HG03135 (cell line): ENCODE measurements around the gene PKNOX2.

Experiments
- ATAC-seq: cut with Tn5 transposase; IDR thresholded peaks from one replicate; pipeline ENCODE4 v1.9.1; 2021; ENCODE audit warnings: mild to moderate bottlenecking, moderate library complexity; ENCODE audit not compliant: unreplicated experiment

PKNOX2 gene

DNA sequence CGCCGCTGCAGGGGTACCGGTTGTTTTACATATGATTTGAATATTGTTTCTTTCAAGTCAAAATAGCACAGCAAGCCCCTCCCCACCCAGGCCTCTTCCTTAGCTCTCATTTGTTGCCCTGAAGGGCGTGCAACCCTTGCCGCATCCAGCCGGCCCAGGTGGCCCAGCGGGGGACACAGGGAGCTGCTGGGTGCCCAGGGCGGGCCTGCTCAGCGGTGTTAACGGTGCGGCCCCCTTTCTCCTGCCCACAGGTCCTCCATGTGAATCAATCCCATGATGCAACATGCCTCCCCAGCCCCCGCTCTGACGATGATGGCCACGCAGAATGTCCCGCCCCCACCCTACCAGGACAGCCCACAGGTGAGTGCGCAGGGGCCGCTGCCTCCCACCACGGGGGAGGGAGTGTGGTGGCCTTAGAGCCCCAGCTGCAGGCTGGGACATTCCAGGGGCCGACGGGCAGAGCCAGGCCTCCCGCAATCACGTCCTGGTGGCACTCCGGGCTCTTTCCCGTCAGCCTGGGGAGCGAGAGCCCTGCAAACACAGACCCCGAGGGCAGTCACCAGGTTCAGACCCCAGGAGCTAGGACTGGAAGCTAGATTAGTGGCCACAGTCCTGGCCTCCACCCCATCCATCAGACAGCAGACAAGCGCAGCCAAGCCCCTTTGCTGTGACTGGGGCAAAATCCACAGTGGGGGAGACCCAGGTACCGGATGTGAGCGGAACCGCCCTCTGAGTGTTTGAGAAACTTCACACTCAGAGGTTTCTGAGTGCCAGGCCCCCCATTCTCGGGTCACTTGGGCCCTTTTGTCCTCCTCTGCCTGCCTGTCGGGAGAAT is 186.7 kb downstream of the PKNOX2 start:
- ATAC-seq: no peak

DNA sequence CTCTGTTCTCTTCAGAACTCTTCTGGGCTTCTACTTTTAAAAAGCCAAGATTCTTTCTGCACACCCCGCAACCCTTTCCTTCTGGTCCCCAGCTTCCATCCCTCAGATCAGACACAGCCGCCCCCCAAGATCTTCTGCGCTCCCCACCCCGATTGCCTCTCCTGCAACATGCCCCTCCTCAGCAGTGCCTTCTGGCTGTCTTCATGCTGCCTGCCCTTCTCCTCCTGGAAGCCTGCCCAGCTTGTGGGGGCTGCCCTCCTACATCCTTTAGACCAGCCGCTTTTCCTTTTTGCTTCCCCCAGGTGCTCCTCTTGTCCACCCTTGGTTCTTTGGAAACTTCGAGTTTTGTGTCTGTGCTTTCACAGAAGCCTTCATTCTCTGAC is 187.3 kb downstream of the PKNOX2 start:
- no peak for ATAC-seq

DNA sequence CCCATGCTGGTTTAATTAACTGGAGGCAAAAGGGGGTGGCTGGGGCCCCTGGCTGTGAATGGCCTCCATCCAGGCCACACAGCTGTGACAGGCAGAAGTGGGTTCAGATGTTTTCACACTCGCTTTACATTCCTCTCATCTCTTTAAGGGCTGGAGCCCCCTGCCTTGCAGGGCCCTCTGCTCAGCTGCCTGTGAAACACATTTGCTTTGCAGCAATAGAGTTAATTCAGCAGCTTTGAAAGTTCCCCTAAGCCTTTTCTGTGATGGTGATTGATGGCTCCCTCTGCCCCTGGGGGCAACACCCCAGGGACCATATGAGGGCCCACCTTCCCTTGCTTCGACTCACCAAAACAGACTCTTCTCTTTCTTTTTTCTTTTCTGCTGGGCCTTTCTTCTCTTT is 192.2 kb downstream of the PKNOX2 start:
- no peak for ATAC-seq

DNA sequence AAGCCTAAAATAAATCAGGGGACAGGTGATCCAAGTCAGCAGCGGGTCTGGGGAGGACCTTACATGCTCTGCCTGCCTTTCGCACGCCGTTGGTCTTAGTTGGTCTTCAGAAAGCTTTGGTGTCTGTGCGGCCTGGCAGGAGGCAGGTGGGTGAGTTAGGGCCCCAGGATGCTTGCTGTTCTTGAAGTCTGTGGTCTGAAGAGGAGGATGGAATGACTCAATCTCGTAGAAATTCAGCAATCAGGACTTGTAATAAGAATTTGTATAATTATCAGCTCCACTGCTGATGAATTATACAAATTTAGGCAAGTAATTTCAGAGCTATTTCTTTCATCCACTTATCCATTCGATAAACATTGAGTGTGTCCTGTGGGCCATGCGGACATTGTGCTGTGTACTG is 193.0 kb downstream of the PKNOX2 start:
- ATAC-seq: no peak

DNA sequence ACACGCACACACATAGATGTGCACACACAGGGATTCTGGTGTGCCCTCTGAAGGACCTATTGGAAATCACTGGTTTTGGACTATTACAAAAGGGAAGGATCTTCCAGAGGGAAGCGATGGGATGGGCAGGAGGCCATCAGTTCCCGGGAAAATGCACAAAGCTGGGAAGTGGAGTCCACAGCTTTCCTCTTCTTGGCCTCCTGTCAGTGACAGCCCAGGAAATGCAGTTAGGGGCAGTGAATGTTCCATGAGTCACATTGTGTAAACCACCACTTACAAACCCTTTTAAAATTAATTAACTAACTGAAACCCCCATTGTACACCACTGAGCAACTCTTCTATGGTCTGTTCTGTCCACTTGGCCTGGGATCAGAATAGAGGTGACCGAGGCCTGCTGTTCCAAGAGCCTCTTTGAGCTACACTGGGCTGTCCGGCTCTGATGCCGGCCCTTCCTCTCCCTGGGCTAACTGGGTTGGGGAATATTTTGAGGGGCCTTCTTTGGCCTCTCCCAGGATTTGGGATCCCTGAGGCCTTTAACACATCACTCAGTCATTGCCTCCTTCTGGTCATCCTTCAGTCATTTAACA is 193.8 kb downstream of the PKNOX2 start:
- ATAC-seq: no peak

DNA sequence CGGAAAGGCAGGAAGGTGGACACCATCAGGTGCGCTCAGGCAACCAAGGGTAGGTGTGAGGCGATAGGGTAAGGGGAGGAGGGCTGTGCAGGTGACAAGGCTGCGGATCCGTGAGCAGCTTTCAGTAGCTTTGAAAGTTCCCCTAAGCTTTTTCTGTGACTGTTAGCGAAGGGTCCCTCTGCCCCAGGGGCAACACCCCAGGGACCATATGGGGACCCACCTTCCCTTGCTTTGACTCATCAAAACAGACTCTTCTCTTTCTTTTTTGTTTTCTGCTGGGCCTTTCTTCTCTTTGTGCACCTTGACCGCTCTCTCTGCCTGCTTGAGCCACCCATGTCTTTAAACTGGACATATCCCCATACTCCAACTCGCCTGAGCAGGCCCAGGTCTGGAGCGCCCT is 194.6 kb downstream of the PKNOX2 start:
- no peak for ATAC-seq

DNA sequence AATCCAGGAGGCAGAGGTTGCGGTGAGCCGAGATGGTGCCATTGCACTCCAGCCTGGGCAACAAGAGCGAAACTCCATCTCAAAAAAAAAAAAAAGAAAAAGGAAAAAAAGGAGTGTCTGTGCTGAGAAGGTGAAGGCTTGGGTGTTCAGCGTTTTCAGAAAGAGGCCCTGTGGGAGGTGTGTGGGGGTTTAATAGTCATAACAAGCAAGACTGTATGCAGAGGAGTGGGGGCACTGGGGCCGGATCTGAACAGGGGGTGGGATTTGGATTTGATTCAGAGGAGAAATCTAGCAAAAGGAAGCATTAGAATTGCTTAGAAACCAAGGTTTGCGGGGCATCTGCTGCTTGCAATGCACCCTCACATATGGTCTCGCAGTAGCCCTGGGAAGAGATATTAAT is 195.5 kb downstream of the PKNOX2 start:
- no peak for ATAC-seq

DNA sequence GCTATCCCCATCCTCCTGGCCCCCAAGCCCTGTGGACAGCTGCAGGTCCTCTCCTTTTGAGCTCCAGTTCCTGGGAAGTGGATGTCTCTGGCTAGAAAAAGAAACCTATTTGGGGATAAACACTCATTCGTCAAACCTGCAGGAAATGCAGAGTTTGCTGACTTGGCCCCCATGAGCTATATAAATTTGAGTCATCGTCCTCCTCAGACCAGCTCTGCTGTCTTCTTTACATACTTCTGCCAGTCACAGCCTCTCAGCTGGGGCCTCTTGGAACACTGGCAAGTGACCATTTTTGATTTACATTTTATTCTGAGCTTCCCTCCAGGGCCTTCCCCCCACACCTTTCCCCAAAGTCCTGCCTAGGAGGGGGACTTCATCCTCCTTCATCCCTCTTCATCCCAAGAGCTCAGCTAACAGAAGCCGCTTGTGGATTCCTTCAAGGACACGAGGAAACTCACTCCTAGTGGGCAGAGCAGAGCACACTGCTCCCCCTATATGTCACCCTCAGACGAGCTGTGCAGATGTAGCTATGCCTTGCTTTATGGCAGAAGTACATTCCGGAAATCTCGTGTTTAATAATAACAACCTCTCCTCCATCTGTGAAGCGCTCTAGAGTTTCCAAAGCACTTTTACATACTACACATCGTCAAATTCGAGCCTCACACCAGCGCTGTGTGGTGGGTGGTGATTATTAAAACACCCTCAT is 199.7 kb downstream of the PKNOX2 start:
- no peak for ATAC-seq

DNA sequence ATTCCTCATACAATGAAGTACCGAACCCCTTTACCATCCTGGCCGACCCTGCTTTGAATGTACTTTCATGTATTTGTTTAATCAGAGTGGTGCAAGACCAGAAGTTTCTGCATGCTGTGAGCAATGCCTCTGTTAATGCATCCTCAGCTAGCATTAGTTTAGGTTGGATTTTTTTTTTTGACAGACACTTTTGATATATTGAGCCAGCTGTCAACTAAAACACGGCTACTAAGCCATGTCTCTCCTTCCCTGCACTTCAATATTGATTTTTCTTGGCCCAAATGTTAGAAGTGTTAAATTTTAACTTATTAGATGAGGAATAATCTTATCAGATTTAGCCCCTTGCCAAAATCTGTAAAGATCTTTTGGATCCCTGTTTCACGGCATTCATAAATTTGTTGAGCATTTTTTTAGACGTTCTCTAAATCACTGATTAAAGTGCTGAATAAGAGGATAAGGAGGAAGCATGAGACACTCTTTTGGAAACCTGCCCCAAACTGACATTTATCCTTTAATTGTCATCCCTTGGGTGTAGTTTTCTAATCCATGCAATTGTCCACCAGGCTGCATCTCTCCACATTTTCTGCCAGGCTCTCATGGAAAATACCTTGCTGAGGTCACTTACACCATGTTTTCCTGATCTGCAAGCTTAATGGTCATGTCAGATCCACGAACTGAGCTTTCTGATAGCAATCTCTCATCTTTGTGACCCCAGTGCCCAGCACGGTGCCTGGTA is 200.8 kb downstream of the PKNOX2 start:
- no peak for ATAC-seq

DNA sequence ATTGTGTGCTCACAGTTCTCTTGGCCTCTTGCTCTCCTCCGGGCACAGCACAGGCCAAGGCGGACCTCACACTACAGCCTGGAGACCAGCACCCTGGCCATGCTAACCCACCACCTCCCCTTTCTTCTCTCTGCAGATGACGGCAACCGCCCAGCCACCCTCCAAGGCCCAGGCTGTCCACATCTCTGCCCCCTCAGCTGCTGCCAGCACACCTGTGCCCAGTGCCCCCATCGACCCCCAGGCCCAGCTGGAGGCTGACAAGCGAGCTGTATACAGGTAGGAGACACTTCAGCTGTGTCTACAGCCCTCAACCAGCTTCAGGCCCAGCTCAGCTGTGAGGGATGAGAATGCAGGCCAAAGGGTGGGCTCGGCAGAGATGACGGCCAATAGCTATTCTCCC is 203.2 kb downstream of the PKNOX2 start:
- ATAC-seq: no peak

DNA sequence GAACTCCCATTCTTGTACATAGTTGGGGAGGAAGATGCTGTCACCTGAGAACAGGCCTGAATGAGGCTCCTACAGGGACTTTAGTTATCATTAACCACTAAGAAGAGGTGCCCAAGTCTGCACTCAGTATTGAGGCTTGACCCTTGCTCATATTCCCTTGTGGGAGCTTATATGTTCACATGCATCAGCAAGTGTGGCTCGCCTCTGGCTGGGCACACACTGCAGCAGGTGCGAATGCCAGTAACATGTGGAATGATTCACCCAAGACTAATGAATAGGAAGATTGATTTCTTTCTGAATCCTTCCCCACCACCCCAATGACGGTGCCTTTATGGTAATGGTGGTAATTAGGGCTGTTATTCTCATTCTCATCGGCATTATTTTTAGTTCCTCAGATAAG is 204.2 kb downstream of the PKNOX2 start:
- ATAC-seq: no peak

DNA sequence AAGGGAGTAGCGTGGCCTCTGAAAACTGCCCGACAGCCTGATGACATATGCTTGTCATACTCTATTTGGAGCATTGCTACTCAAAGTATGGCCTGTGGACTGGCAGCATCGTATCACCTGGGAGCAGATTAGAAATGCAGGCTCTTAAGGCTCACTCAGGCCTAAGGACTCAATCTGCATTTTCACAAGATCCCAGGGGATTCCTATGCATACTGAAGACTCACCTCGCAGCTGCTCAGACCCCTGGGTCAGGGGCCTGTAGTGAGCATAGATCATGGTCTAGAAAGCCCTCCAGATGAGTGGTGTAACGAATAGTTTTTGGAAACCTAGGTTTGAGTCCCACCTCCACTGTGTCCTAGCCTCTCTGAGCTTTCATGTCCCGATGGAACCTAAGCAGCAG is 205.3 kb downstream of the PKNOX2 start:
- ATAC-seq: no peak

DNA sequence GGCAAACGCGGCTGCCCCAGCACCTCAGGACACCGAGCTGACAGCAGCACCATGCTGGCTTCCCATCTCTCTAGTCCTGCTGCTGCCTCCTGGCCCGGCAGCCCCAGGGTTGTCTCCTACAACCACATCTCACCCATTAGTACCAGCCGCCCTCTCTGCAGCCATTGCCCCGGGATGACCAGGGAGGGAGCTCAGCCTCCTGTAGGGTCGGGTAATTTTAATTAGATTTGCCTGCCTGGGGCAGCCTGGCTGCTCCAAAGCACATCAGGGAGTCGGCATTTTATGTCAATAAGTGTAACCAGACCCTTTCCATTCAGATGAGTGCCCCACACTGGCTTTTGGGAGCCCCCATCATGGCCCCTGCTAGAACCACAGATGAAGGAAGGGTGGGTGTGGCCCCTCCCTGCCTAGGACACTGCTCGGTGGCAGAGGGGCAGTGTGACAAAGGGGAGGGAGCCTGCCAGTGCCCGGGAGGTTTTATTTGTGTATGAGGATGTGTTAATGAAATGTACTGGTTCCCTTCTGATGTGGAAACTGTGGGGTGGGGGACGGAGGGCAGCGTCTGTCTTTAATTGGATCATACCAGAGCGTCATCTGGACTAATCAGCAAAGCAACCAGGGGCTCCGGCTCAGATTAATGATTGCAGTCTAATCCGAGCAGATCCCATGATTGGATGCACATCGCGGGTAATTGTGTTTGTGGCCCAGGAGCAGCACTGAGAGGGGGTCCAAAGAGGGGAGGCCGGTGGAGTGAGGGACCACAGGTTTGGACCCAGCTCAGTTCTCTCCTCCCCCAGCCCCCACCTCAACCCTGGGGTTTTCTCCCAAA is 206.2 kb downstream of the PKNOX2 start:
- no peak for ATAC-seq

DNA sequence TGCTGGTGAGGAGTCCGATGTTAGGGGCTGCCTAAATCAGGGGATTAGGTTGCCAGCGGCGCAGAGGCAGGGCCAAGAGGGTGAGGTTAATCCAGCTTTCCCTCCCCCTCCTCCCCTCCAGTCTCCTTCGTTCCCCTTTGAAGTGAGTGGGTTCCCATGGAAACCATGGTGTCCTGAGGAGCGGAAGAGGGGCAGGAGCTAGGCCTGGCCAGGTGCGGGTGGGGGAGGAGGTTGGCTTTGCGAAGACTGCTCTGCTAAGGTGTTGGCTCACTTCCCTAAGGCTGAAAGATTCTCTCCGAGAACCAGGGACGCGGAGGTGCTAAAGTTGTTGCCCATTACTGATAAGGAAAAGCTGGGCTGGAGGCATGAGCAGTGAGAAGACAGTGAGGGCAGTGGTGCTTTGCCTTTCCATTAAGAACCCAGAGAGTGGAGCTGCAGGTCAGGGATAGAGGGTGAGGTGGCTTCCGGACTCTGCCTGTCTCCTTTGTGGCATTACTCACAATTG is 206.9 kb downstream of the PKNOX2 start:
- no peak for ATAC-seq

DNA sequence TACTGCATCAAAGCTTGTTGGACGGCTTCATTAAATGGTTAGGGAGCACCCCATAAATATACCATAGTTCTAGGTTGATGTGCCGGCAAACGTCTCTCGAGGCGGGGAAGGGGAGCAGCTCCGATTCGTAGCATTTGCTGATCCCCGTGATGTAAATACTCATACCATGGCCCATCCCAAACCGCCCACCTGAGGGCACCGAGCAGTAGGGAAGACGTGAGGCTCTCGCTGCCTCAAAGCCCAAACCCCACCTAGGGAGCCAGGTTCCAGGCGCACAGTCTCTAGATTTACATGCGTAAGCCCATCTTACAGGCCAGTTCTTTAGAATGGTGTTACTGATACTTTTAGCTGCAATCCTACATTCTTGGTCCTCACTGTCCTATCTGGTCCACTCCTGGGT is 207.5 kb downstream of the PKNOX2 start:
- no peak for ATAC-seq

DNA sequence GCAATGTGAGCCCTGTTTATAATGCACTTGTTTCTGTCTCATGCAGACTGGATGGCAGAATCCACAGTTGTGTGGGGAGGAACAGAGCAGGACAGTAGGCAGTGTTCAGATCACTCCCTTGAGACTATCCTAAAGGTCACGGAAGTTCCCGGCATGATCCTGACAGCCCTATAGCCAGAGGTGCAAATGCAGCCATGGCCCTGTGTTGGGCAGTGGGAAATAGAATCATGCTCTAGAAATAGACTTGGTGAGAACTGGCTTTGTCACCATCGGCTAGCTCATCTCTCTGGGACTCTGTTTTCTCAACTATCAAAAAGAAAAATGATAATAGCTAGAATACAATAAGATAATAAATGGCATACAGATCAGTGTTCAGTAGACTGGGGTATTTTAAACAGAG is 208.4 kb downstream of the PKNOX2 start:
- ATAC-seq: no peak

DNA sequence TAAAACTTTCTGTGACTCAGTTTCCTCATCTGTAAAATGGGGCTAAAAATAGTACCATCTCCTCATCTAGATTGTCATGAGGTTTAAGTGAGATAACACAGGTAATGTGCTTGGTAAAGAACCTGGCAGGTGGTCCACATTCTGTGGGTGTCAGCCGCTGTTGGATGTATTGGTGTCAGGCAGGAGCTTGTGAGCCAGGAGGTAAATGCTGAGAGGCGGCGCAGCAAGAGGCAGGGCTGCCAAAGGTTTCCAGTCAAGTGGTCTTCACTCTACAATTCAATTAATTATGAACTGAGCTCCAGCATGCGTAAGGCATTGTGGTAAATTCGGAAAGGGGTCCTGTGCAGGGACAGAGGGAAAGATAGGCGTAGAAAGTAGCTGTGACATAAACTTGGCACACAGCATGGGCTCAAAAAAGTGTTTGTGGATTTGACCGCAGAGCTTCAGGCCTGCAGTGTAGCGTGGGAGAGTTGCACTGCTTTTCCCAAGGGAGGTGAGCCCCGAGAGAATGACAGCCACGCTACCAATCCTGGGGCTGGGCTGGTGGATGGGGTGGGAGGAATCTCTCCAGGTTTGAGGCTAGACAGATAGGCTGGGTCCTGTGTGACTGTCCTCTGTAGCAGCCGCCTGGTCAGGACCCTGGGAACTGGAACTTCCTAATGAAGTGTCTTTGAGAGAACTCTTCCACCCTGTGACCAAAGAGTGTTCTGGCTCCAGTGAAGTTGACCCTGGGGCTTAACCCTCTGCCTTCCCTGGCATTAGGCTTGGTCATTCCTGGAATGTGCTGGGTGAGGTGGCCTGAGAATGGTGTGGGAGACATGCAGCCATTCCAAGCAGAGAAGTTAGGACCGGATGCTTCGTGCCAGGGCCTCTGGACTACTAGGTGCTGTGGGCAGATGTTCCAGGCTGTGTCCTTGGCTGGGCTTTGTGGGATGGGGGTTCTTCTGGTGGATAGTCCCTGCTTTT is 209.2 kb downstream of the PKNOX2 start:
- no peak for ATAC-seq

DNA sequence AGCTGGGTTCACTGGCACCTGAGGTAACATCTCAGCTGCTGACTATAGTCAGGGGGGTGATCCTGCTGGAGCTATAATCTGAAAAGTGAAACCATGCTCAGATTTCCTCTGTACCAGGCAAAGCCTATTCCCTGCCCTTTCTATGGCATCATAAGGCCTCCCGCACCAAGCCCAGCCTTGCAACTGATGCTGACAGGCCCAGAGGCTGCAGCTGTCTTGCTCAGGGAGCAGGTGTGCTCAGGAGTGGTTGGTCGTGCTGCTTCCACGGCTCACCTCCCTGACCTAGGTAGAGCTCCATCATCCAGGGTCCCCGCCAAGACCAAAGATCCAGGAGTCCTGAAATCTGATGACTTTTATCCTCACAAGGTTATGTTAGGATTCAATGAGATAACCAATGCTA is 209.8 kb downstream of the PKNOX2 start:
- no peak for ATAC-seq

DNA sequence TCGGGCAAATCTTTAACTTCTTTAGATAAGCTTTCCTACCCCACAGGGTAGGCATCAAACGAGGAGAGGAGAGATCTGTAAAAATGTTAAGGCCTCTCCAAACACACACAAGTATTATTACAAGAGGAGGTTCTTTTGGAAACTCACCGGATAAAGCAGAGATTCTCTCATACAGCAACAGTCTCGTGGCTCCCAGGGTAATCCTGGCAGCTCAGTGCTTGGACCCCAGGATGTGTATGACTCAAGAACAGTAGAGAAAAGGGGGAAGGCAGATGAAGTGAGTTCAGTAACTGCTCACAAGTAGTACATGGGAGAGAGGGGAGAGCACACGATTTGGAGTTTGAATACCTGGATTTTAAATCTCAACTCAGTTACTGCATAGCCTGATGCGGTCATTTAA is 210.6 kb downstream of the PKNOX2 start:
- no peak for ATAC-seq
